Ovary (tissue), 3 donors: ENCODE results near the gene TPCN2.

Experiments used
- EP300 ChIP-seq: sonication (generic); formaldehyde crosslinking; IDR thresholded peaks from one replicate; pipeline ENCODE4 v1.6.1; 2017; ENCODE audit warnings: antibody characterized with exemption
- POLR2A ChIP-seq: fragments of 450-650 bp; IDR thresholded peaks from one replicate; pipeline ENCODE4 v1.6.1; 2017; ENCODE audit warnings: antibody characterized with exemption, mild to moderate bottlenecking, moderate library complexity
- TF ChIP-seq, protein P1 (sequence below), 3 donors: fragments of 450-650 bp in 2 of 3; fragments of 200-600 bp in 1 of 3; IDR thresholded peaks; one replicate each; pipeline versions ENCODE4 v1.5.1 to v1.8.0; 2016 to 2022; ENCODE audit warnings: antibody characterized with exemption in 3 of 3, mild to moderate bottlenecking in 1 of 3
- donor health status: DM: no; HTN: no; CAD: no.

DNA sequence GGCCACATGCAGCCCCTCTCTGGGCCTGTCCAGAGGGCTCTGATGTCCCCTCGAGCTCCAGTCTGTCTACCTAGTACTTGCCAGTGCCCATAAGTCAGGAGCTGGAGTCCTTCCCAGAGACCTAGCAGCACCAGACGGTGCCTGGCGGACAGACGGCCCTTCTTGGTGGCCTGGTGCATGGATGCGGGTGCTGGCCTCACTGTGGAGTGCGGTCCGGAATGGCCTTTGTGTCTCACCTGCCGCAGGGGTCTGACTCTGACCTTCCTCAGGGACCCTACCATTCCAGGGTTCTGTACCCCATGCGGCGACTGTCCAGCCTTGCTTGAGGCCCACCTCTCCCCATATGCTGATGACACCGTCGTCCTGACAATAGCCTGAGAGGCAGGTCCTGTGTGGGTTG is 77.6 kb downstream of the TPCN2 start:
- TF ChIP-seq, protein P1, sequence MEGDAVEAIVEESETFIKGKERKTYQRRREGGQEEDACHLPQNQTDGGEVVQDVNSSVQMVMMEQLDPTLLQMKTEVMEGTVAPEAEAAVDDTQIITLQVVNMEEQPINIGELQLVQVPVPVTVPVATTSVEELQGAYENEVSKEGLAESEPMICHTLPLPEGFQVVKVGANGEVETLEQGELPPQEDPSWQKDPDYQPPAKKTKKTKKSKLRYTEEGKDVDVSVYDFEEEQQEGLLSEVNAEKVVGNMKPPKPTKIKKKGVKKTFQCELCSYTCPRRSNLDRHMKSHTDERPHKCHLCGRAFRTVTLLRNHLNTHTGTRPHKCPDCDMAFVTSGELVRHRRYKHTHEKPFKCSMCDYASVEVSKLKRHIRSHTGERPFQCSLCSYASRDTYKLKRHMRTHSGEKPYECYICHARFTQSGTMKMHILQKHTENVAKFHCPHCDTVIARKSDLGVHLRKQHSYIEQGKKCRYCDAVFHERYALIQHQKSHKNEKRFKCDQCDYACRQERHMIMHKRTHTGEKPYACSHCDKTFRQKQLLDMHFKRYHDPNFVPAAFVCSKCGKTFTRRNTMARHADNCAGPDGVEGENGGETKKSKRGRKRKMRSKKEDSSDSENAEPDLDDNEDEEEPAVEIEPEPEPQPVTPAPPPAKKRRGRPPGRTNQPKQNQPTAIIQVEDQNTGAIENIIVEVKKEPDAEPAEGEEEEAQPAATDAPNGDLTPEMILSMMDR (IDR thresholded peaks at IDR 0.05), result no peak
- no peak for TF ChIP-seq EP300
- no peak for TF ChIP-seq POLR2A
